Neuronal stem cell (in vitro differentiated cells): ENCODE results near the gene RASSF5.

Experiments
- DNase-seq: peaks from one replicate; pipeline ENCODE4 v3.0.0-alpha.2; 2013; ENCODE audit warnings: low spot score
- H2AFZ ChIP-seq: one replicate; pipeline ENCODE4 v1.6.1; 2013; ENCODE audit warnings: mild to moderate bottlenecking, low read length, inconsistent platforms
- H2AK5ac ChIP-seq: 2 replicates; pipeline ENCODE4 v1.6.1; 2013; ENCODE audit warnings: low read depth, mild to moderate bottlenecking, inconsistent platforms, low read length, moderate library complexity, mixed read lengths
- H2BK120ac ChIP-seq: 2 replicates; pipeline ENCODE4 v1.6.1; 2013; ENCODE audit warnings: low read depth, mild to moderate bottlenecking, inconsistent platforms, low read length, moderate library complexity, mixed read lengths
- H2BK12ac ChIP-seq: one replicate; pipeline ENCODE4 v1.6.1; 2013; ENCODE audit warnings: low read length, inconsistent platforms
- H2BK15ac ChIP-seq: 2 replicates; pipeline ENCODE4 v1.6.1; 2013; ENCODE audit warnings: mild to moderate bottlenecking, low read length, inconsistent platforms, mixed read lengths
- H2BK5ac ChIP-seq: one replicate; pipeline ENCODE4 v1.6.1; 2013; ENCODE audit warnings: inconsistent platforms, mild to moderate bottlenecking, low read length, moderate library complexity
- H3K14ac ChIP-seq: one replicate; pipeline ENCODE4 v1.6.1; 2013; ENCODE audit warnings: low read length, inconsistent platforms
- H3K18ac ChIP-seq: 2 replicates; pipeline ENCODE4 v1.6.1; 2013; ENCODE audit warnings: low read length, inconsistent platforms
- H3K23ac ChIP-seq: 2 replicates; pipeline ENCODE4 v1.6.1; 2013; ENCODE audit warnings: low read depth, mild to moderate bottlenecking, mixed read lengths, low read length, inconsistent platforms; ENCODE audit not compliant: poor library complexity
- H3K27ac ChIP-seq: replicated peaks from 3 replicates; pipeline ENCODE4 v1.5.1; 2013; ENCODE audit warnings: low read length, inconsistent platforms
- H3K27me3 ChIP-seq, 3 experiments: 2 replicates each; pipeline ENCODE4 v1.6.1; 2013; ENCODE audit warnings: low read length in 3 of 3, mild to moderate bottlenecking in 2 of 3, inconsistent platforms in 1 of 3, low read depth in 1 of 3, mixed read lengths in 1 of 3, moderate library complexity in 1 of 3; ENCODE audit not compliant: control insufficient read depth in 3 of 3, insufficient read depth in 3 of 3
- H3K36me3 ChIP-seq, 2 donors: replicated peaks in 1 of 2; 2 replicates each; pipeline ENCODE4 v1.6.1; 2013; ENCODE audit warnings: low read length in 2 of 2; ENCODE audit not compliant: control insufficient read depth in 2 of 2, insufficient read depth in 2 of 2
- H3K4ac ChIP-seq: 2 replicates; pipeline ENCODE4 v1.6.1; 2013; ENCODE audit warnings: inconsistent platforms, mild to moderate bottlenecking, low read length, moderate library complexity
- H3K4me1 ChIP-seq, 2 donors: 1 replicate in 1 of 2; 2 replicates in 1 of 2; pipeline ENCODE4 v1.6.1; 2013; ENCODE audit warnings: low read length in 2 of 2, low read depth in 1 of 2; ENCODE audit not compliant: control insufficient read depth in 2 of 2, insufficient read depth in 1 of 2
- H3K4me2 ChIP-seq: one replicate; pipeline ENCODE4 v1.6.1; 2013; ENCODE audit warnings: mild to moderate bottlenecking, low read length, inconsistent platforms; ENCODE audit not compliant: insufficient read depth, poor library complexity, severe bottlenecking
- H3K4me3 ChIP-seq, 2 donors: 2 replicates each; pipeline ENCODE4 v1.5.1; 2013; ENCODE audit warnings: low read length in 2 of 2, mild to moderate bottlenecking in 2 of 2, inconsistent platforms in 1 of 2, moderate library complexity in 1 of 2
- H3K79me1 ChIP-seq: one replicate; pipeline ENCODE4 v1.6.1; 2013; ENCODE audit warnings: low read depth, mild to moderate bottlenecking, inconsistent platforms, low read length, moderate library complexity
- H3K9ac ChIP-seq: one replicate; pipeline ENCODE4 v1.6.1; 2013; ENCODE audit warnings: mild to moderate bottlenecking, low read depth, low read length, inconsistent platforms; ENCODE audit not compliant: poor library complexity
- H3K9me3 ChIP-seq, 2 donors: replicated peaks in 1 of 2; 2 replicates each; pipeline versions ENCODE3 to v1.6.1; 2013; ENCODE audit warnings: low read length in 2 of 2, mild to moderate bottlenecking in 2 of 2, inconsistent platforms in 1 of 2, low read depth in 1 of 2, mixed read lengths in 1 of 2, moderate library complexity in 1 of 2; ENCODE audit not compliant: control insufficient read depth in 2 of 2, insufficient read depth in 1 of 2
- H4K8ac ChIP-seq: one replicate; pipeline ENCODE4 v1.6.1; 2013; ENCODE audit warnings: low read depth, mild to moderate bottlenecking, inconsistent platforms, low read length, moderate library complexity
- H4K91ac ChIP-seq: one replicate; pipeline ENCODE4 v1.6.1; 2013; ENCODE audit warnings: low read length, low read depth, mild to moderate bottlenecking, inconsistent platforms; ENCODE audit not compliant: poor library complexity
- WGBS, 2 donors: extraction: QIAGEN DNeasy Blood & Tissue Kit; methylation state at CpG; one replicate each; pipeline ENCODE4 v1.1.7; 2013; ENCODE audit warnings: missing lambda C conversion rate in 2 of 2, mixed read lengths in 1 of 2; ENCODE audit not compliant: insufficient read length in 2 of 2, insufficient replicate concordance in 1 of 2; ENCODE audit errors: extremely low coverage in 2 of 2; 5-methylcytosine and 5-hydroxymethylcytosine counted together

Gene RASSF5

GRCh38 chr1:206497363-206497762 is 10.0 kb upstream of the RASSF5 start:
- Histone ChIP-seq H2BK120ac (no peak overlapping the region), H2BK15ac (no peak overlapping the region), H2AFZ (no peak overlapping the region), H3K79me1 (peaks cover 2% of the 10 kb centered on the region), H3K4ac (no peak overlapping the region), H4K8ac (no peak overlapping the region), H2BK5ac (no peak overlapping the region), H3K23ac (no peak overlapping the region), H2BK12ac (no peak overlapping the region), H3K27me3 (peaks cover 0 to 5% (median 0%) of the 10 kb centered on the region in 3 experiments), H3K36me3 (no peaks in the 10 kb centered on the region), H4K91ac (no peak overlapping the region), H3K4me3 (no peak overlapping the region), H3K9ac (no peak overlapping the region), H3K4me2 (no peak overlapping the region), H3K27ac (no peak overlapping the region), H3K14ac (no peak overlapping the region), H3K18ac (no peak overlapping the region), H3K4me1 (peaks cover 2 to 4% of the 10 kb centered on the region in 2 donors), H2AK5ac (no peak overlapping the region), H3K9me3 (no peaks in the 10 kb centered on the region)
- no CpG with 5 or more reads among the region's 4 CpGs for WGBS, 2 donors
- no peak for DNase-seq

DNA sequence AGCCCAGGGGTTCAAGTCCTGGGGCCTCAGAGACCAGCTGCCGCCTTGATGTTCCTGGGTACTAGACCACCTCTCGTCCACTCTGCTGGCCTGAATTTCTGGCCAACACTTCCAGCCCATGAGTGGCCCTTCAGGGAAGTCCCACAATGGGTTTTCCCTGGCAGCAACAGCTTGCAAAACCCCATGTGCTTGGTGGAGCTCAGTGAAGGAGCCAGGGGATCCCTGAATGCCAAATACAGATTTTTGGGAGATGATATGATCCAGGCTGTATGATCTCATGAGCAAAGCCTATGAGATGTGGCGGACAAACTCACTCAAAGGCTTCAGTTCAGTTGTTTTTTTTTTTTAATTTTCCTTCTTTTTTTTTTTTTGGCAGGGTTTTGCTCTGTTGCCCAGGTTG is 9.6 kb upstream of the RASSF5 start:
- WGBS, 2 donors: no CpG with 5 or more reads among the region's 3 CpGs

GRCh38 chr1:206498685-206499084 is 8.6 kb upstream of the RASSF5 start:
- Histone ChIP-seq H3K79me1 (peaks cover 2% of the 10 kb centered on the region), H3K14ac (no peak overlapping the region), H2BK120ac (no peak overlapping the region), H3K9ac (no peak overlapping the region), H3K36me3 (no peaks in the 10 kb centered on the region), H4K8ac (no peak overlapping the region), H2BK15ac (no peak overlapping the region), H3K27ac (no peak overlapping the region), H3K4me2 (no peak overlapping the region), H3K23ac (no peak overlapping the region), H3K27me3 (peaks cover 0 to 18% (median 0%) of the 10 kb centered on the region in 3 experiments), H3K18ac (no peak overlapping the region), H3K4me3 (no peak overlapping the region), H2BK12ac (no peak overlapping the region), H2BK5ac (no peak overlapping the region), H3K4ac (no peak overlapping the region), H3K9me3 (no peaks in the 10 kb centered on the region), H4K91ac (no peak overlapping the region), H2AK5ac (no peak overlapping the region), H2AFZ (no peak overlapping the region), H3K4me1 (peaks cover 2 to 4% of the 10 kb centered on the region in 2 donors)
- no peak for DNase-seq
- WGBS, 2 donors: no CpG with 5 or more reads among the region's 2 CpGs

More for the DNA sequence above, 9.6 kb upstream of the RASSF5 start:
- H2BK15ac ChIP-seq: no peak overlapping the region
- H3K79me1 ChIP-seq: peaks cover 2% of the 10 kb centered on the region
- H3K4me3 ChIP-seq: no peak overlapping the region
- no peak overlapping the region for H3K4me2 ChIP-seq
- no peaks in the 10 kb centered on the region for H3K9me3 ChIP-seq
- no peak overlapping the region for H2AK5ac ChIP-seq
- peaks cover 0 to 8% (median 0%) of the 10 kb centered on the region in 3 experiments for H3K27me3 ChIP-seq
- no peak overlapping the region for H2BK120ac ChIP-seq
- H3K27ac ChIP-seq: no peak overlapping the region
- no peak overlapping the region for H4K91ac ChIP-seq
- H3K14ac ChIP-seq: no peak overlapping the region
- H4K8ac ChIP-seq: no peak overlapping the region
- H3K9ac ChIP-seq: no peak overlapping the region
- H3K4me1 ChIP-seq: peaks cover 2 to 4% of the 10 kb centered on the region in 2 donors
- H2BK5ac ChIP-seq: no peak overlapping the region
- no peak for DNase-seq
- H2AFZ ChIP-seq: no peak overlapping the region
- no peak overlapping the region for H2BK12ac ChIP-seq
- no peak overlapping the region for H3K4ac ChIP-seq
- no peak overlapping the region for H3K18ac ChIP-seq
- H3K36me3 ChIP-seq: no peaks in the 10 kb centered on the region
- H3K23ac ChIP-seq: no peak overlapping the region

GRCh38 chr1:206500046-206500445 is 7.3 kb upstream of the RASSF5 start:
- no CpG with 5 or more reads among the region's 3 CpGs for WGBS, 2 donors
- Histone ChIP-seq H3K23ac (no peak overlapping the region), H4K91ac (no peak overlapping the region), H3K4ac (no peak overlapping the region), H3K4me2 (no peak overlapping the region), H3K27me3 (peaks cover 0 to 31% (median 1%) of the 10 kb centered on the region in 3 experiments), H3K4me1 (peaks cover 2 to 4% of the 10 kb centered on the region in 2 donors), H2BK5ac (no peak overlapping the region), H3K18ac (no peak overlapping the region), H2AFZ (no peak overlapping the region), H3K36me3 (no peaks in the 10 kb centered on the region), H2BK120ac (no peak overlapping the region), H3K9me3 (no peaks in the 10 kb centered on the region), H4K8ac (no peak overlapping the region), H3K4me3 (peak overlapping the region in 1 of 2 donors; percentile 30), H3K9ac (no peak overlapping the region), H3K27ac (no peak overlapping the region), H3K14ac (no peak overlapping the region), H3K79me1 (peaks cover 2% of the 10 kb centered on the region), H2BK12ac (no peak overlapping the region), H2BK15ac (no peak overlapping the region), H2AK5ac (no peak overlapping the region)
- no peak for DNase-seq
